ENCODE measurements around the gene LTO1. TPM values are rescaled to one million over a fixed set of nuclear protein-coding genes. Genes with fewer than 3 reads are reported as not detected.
"Not testable (repeated sequence)": the region's sequence is repeated elsewhere in the genome, so short reads cannot be mapped to it uniquely, and the experiment has no call there.

The LTO1 gene
- total RNA-seq, 1 donor from 2014 or later = 11.6 TPM

DNA sequence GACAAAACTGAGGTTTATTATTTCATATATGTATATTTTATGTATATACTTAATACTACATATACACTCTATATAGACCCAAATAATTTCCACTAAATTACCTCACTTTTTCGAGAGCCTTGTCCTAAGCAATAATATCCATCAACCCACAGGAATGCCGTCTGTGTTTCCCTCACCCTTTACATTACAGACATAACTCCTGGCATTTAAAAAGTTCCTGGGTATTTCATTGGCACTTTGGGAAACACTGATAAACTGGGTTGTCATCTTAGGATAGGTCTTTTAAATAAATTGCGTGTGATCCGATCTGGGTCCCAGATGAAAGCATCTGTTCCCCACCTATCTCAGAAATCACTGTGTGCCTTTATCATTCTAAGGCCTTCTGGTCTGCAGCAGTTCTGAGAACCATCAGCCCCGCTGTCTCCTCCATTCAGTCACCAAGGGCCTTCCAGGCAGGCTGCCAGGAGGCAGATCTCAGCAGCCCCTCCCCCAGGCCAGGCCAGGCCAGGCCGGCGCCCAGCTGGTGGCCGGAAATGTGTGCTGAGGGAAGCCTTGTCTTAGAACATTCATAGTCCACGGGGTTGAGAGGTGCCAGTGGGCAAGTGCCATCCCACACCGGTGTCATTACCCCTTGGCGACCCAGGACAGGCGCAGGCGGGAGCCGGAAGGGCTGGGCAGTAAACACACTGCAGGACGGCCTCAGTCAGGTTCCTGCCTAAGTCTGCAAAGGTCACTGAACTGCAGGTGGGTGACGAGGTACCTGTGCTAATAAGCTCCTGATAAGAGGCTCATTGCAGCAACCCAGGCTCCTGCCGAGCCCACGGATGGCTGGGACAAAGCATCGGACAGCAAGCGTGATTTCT is 25.4 kb upstream of the LTO1 start:
- DNase-seq = peak; percentile 48

GRCh38 chr11:69699213-69699612 is 24.1 kb upstream of the LTO1 start:
- peak; percentile 51 for DNase-seq

DNA sequence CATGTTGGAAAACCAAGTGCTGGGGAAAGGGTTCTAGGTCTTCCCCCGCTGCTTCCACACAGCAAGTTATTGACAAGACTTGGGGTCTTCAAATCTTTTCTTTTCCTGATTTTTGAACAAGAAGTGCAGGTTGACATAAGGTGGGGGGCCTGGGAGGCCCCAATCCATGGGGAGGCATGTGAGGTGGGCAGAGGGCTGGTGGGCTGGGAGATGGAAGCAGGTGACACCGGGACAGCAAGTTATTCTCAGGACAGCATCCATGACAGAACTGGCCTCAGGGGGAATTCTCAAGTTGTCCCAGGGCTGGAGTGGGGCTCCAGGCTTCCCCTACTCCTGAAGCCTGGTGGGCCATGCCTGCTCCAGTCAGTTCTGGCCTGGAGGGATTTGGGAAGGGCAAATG is 23.2 kb upstream of the LTO1 start:
- no peak for DNase-seq

DNA sequence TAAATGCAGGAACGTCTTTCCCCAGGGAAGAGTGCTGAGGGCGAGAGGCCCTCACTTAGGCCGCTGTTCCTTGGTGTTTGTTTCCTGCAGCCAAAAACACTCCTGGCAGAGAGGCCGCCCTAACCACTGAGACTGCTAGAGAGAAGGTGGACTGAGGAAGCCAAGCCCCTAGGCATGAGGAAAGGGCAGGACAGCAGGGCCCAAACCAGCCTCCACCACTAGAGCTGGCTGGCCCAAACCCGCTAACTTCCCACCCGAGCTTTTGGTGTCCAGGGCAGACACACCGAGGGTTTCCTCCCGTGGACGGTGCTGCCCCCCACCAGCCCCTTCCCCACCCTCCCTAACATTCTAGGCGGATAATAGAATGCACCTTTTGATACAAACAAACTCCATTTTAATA is 22.7 kb upstream of the LTO1 start:
- DNase-seq = no peak

GRCh38 chr11:69697469-69697843 is 22.3 kb upstream of the LTO1 start:
- no peak for DNase-seq

DNA sequence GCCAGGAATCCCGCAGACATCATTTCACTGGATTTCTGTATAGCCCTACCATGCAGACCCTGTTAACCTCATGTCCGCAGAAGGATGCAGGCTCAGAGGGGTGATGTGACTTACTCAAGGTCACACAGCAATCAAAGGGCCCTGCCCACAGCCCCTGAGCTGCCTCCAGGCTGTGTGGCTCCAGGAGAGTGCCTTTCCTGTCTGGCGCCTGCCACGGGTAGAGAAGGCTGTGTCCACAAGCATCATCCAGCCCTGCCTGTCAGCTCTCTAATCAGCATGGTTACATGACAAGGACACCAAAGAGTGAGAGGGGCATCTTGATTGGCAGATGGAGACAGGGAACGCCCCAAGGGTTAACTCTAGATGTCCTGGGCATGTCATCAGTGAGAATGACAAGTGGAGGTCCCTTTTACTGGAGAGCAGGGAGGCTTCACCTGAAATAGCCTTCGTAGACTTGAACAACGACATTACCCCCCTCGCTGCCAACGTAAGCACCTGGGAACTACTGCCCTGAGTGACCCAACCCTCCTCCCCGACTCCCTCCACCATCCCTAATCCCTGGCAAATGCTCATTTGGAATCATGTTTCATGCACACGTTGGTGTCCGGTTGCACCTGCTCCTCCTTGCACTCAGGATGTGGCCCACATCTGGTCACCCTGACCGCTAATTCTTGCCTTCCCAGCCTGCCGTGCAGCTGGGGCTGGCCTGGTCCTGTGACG is 21.8 kb upstream of the LTO1 start:
- DNase-seq = no peak

DNA sequence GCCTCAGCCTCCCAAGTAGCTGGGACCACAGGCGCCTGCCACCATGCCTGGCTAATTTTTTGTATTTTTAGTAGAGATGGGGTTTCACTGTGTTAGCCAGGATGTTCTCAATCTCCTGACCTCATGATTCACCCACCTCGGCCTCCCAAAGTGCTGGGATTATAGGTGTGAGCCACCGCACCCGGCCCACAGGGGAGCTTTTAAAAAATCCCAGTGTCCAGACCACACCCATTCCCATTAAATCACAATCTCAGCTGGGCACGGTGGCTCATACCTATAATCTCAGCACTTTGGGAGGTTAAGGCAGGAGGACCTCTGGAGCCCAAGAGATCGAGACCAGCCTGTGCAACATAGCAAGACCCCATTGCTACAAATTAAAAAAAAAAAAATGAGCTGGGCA is 20.8 kb upstream of the LTO1 start:
- not testable (repeated sequence) for DNase-seq

DNA sequence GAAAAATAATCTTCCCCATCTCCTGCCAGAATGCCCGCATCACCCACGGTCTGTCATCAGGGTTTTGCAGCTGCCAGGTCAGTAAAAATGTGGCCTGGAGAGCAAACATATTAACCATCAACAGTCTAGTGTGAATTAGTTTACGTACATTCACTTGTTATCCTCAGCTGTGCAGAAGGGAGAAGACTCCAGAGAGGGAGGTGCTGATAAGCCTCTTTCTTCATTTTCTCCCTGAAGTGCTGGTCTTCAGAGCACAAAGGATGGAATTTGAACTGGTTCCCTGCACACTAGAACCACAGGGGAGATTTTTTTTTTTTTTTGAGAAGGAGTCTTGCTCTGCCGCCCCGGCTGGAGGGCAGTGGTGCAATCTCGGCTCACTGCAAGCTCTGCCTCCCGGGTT is 20.4 kb upstream of the LTO1 start:
- no peak for DNase-seq

DNA sequence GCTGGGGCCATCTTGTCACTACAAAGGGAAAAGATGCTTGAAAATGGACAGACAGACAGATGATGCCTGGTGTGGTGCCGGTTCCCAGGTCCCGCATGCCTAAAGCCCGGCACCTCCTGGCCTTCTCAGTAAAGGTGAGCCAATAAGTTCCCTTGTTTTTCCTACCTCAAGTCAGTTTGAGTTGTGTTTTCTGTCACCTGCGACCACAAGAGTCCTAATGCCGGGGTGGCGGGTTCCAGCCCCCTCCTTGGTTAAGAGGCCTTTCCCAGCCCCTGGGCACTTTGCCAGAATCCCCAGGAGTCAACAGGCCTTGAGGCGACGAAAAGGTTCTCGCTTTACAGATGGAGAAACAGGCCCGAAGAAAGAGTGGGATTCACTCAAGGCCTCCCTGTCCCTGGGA is 19.6 kb upstream of the LTO1 start:
- no peak for DNase-seq

DNA sequence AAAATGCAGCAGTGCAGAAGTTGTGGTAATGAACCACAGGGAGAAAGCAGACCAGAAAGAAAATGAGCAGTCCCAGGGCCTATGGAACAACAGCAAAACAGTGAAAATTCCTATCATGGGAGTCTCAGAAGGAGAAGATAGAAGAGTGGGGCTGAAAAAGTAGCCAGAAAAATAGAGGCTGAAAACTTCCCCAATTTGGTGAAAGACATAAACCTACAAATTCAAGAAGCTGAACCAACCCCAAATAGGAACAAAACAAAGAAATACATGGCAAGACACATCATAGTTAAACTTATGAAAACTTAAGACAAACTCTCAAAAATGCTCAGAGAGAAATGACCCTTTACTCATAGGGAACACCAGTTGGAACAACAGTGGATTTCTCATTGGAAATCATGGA is 17.3 kb upstream of the LTO1 start:
- DNase-seq = no peak

- no peak for DNase-seq
Measured at GRCh38 chr11:69691463-69691862, 16.3 kb upstream of the LTO1 start.

GRCh38 chr11:69689484-69690319 is 14.5 kb upstream of the LTO1 start:
- no peak for DNase-seq

- DNase-seq = not testable (repeated sequence)
Measured at GRCh38 chr11:69687969-69688771, 13.0 kb upstream of the LTO1 start.

DNA sequence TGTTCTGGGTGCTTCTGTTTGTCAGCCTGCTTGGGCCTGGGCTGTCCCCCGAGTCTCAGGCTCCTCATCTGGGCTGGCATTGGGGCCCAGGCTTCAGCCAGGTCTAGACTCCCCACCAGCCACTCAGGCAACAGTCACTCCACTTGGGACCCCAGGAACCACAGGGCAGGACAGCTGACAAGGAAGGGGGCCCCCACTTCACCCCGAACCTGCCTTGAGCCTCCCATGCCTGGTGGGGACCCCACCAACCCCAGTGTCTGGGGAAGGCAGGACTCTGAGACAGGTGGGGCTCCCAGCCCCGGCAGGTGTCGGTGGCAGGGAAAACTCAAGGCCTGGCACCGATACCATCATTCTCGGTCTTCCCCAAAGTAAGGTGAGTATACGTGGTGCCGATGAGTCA is 11.7 kb upstream of the LTO1 start:
- no peak for DNase-seq

GRCh38 chr11:69686452-69686851 is 11.3 kb upstream of the LTO1 start:
- no peak for DNase-seq

DNA sequence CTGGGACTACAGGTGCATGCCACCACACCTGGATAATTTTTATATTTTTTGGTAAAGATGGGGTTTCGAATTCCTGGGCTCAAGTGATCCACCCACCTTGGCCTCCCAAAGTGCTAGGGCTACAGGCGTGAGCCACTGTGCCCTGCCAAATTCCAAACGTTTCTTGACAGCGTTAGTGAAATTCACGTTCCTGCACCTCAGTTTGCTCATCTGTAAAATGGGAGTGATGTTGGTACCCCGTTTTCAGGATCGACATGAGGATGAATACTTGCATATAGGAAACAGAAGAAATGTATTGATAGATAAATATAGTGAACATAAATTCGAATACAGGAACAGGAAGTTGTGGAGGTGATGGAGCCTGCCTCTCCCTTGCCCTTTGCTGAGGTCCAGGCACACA is 10.2 kb upstream of the LTO1 start:
- DNase-seq = no peak

DNA sequence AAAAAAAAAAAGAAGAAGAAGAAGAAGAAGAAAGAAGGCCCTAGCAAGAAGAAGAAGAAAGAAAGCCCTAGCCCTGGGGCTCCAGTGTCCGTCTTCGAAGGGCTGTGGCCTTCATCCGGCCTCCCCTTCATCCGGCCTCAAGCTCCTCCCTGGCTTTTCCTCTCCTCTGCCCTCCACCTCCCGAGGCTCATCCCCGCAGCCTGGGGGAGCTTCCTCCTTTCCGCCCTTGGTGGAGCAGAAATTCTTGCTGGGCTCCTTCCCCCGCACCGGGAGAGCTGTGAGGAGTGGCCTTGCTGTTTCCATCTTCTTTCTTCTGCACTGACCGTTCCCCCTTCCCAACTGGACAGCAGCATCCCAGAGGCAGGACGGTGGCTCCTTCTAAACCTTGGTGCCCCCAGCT is 9.5 kb upstream of the LTO1 start:
- DNase-seq = no peak

DNA sequence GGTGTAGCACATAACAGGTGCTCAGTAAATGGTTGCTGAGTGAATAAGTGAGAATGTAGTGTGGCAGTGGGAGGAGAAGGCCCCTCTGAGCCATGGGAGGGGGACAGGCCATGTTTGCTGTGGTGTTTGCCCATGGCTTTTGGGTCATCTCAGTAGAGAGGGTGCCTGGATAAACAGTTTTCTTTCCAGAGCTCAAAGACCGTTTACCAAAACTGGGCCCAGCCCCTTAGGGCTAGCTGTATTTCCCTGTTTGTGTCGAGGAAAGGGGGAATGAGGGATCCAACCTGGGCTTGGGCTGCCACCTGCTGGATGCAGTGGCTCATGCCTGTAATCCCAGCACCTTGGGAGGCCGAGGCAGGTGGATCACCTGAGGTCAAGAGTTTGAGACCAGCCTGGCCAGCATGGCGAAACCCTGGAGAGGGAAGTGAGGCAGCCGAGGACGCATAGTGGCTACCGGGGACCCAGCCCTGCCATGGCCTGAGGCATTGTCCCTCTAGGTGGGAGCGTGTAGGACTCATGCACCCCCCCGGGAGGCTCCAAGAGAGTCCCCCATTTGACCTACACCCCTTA is 8.7 kb upstream of the LTO1 start:
- no peak for DNase-seq

- no peak for DNase-seq
Measured at GRCh38 chr11:69682681-69683326, 7.7 kb upstream of the LTO1 start.

- no peak for DNase-seq
Measured at GRCh38 chr11:69682221-69682620, 7.1 kb upstream of the LTO1 start.

DNA sequence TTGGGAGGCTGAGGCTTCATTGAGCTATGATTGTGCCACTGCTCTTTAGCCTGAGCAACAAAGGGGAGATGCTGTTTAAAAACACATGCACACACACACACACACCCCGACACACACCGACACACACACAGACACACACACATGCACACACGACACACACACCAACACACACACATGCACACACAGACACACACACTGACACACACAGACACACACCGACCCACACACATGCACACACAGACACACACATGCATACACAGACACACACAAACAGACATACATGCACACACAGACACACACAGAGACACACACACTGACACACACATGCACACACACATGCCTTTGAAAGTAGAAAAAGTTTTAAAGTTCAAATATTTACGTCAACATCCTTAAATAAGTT is 5.5 kb upstream of the LTO1 start:
- no peak for DNase-seq

All from skin of body (tissue), 2 donors.